Lung (tissue), 12 donors: Measurements from ENCODE around the gene DIPK1C. TPM values are rescaled to one million over a fixed set of nuclear protein-coding genes. Genes with fewer than 3 reads are reported as not detected.
A peak's percentile ranks its signal among the peaks of the same experiment; 100 is the strongest.

Experiments used
- ATAC-seq: fragments of 200-7000 bp; cut with Tn5 transposase; one replicate; pipeline ENCODE4 v1.9.1; 2020; ENCODE audit warnings: moderate number of reproducible peaks; ENCODE audit not compliant: insufficient read depth, low FRiP score
- DNase-seq, 3 donors: peaks; one replicate each; pipeline ENCODE4 v3.0.0-alpha.2; 2013 to 2017
- H3K27ac ChIP-seq, 2 donors: one replicate each; pipeline ENCODE4 v1.5.1; 2013; ENCODE audit warnings: mild to moderate bottlenecking in 2 of 2, moderate library complexity in 2 of 2, control low read depth in 1 of 2, inconsistent platforms in 1 of 2, low read depth in 1 of 2, low read length in 1 of 2
- H3K27me3 ChIP-seq, 3 donors: one replicate each; pipeline ENCODE4 v1.5.1; 2013; ENCODE audit warnings: low read length in 2 of 3; ENCODE audit not compliant: control insufficient read depth in 3 of 3, insufficient read depth in 3 of 3
- H3K36me3 ChIP-seq, 4 donors: one replicate each; pipeline ENCODE4 v1.5.1; 2013; ENCODE audit warnings: low read length in 4 of 4, mild to moderate bottlenecking in 1 of 4, moderate library complexity in 1 of 4; ENCODE audit not compliant: control insufficient read depth in 4 of 4, insufficient read depth in 4 of 4
- H3K4me1 ChIP-seq, 5 donors: one replicate each; pipeline ENCODE4 v1.5.1; 2013; ENCODE audit warnings: low read length in 5 of 5, mild to moderate bottlenecking in 2 of 5, moderate library complexity in 1 of 5; ENCODE audit not compliant: control insufficient read depth in 5 of 5, insufficient read depth in 5 of 5
- H3K4me3 ChIP-seq: one replicate; pipeline ENCODE4 v1.5.1; 2013; ENCODE audit warnings: mild to moderate bottlenecking, control low read depth, moderate library complexity
- H3K9ac ChIP-seq, 2 donors: one replicate each; pipeline ENCODE4 v1.5.1; 2013; ENCODE audit warnings: low read length in 2 of 2, control low read depth in 1 of 2; ENCODE audit not compliant: insufficient read depth in 1 of 2
- H3K9me3 ChIP-seq, 4 donors: one replicate each; pipeline ENCODE4 v1.5.1; 2013; ENCODE audit warnings: low read length in 3 of 4, mild to moderate bottlenecking in 1 of 4, moderate library complexity in 1 of 4; ENCODE audit not compliant: control insufficient read depth in 4 of 4, insufficient read depth in 3 of 4
- CTCF ChIP-seq: IDR thresholded peaks from 2 replicates; pipeline ENCODE4 v1.5.1; 2012; ENCODE audit warnings: mild to moderate bottlenecking; ENCODE audit errors: control extremely low read depth, extremely low read depth
- WGBS, 2 donors: extraction: QIAGEN DNeasy Blood & Tissue Kit; methylation state at CpG; one replicate each; pipeline ENCODE4 v1.1.7; 2013; 5-methylcytosine and 5-hydroxymethylcytosine counted together
- polyA plus RNA-seq, 2 donors: library from polyadenylated mRNA; stranded (reverse); fragments of 200-250 nt; gene quantifications; one replicate each; pipeline ENCODE4 v1.2.1, GENCODE V29; 2013
- total RNA-seq, 2 donors: library from RNA; depleted of rRNA in 1 of 2; stranded (reverse); fragments of >200 nt in 1 of 2; gene quantifications; one replicate each; pipeline ENCODE4 v1.2.1, GENCODE V29; 2014 to 2021
- donor health status: control.
- donor health status: control.
- donor health status: Bipolar disorder and iron deficiency.
- donor health status: healthy.
- donor health status: DM: yes; HTN: yes; CAD: no.

DIPK1C gene
- total and polyA plus RNA-seq, 4 donors: 0.02 TPM; not detected in 3

GRCh38 chr18:74456017-74456348, 1.1 kb downstream of the DIPK1C start:
- 7 to 9% methylated on average over 7 of the region's 7 CpGs for WGBS, 2 donors
- TF ChIP-seq CTCF: no peak

GRCh38 chr18:74455386-74455785, 1.7 kb downstream of the DIPK1C start:
- no peak for DNase-seq
- H3K9ac ChIP-seq: no peak overlapping the region
- no peaks in the 10 kb centered on the region for H3K9me3 ChIP-seq
- no peak for ATAC-seq
- H3K4me1 ChIP-seq: peaks cover 0 to 10% (median 8%) of the 10 kb centered on the region in 5 donors
- peaks cover 23 to 47% (median 43%) of the 10 kb centered on the region in 3 donors for H3K27me3 ChIP-seq
- no peak for TF ChIP-seq CTCF
- H3K4me3 ChIP-seq: no peak overlapping the region
- WGBS, 2 donors: 93 to 94% methylated on average over 10 of the region's 10 CpGs
- H3K36me3 ChIP-seq: no peaks in the 10 kb centered on the region
- no peak overlapping the region for H3K27ac ChIP-seq

More at GRCh38 chr18:74456017-74456348, 1.1 kb downstream of the DIPK1C start:
- Histone ChIP-seq H3K27ac (peak overlapping the region in 1 of 2 donors; percentile 74), H3K4me3 (no peak overlapping the region), H3K4me1 (peaks cover 0 to 10% (median 8%) of the 10 kb centered on the region in 5 donors), H3K27me3 (peaks cover 23 to 49% (median 43%) of the 10 kb centered on the region in 3 donors), H3K36me3 (no peaks in the 10 kb centered on the region), H3K9me3 (no peaks in the 10 kb centered on the region), H3K9ac (no peak overlapping the region)
- ATAC-seq (no peak), DNase-seq (no peak)

- ATAC-seq (no peak), DNase-seq (no peak)
- Histone ChIP-seq H3K4me3 (no peak overlapping the region), H3K9ac (no peak overlapping the region), H3K4me1 (peaks cover 0 to 10% (median 8%) of the 10 kb centered on the region in 5 donors), H3K36me3 (no peaks in the 10 kb centered on the region), H3K9me3 (no peaks in the 10 kb centered on the region), H3K27me3 (peaks cover 23 to 42% (median 32%) of the 10 kb centered on the region in 3 donors), H3K27ac (peak overlapping the region in 1 of 2 donors; percentile 27)
- TF ChIP-seq CTCF: no peak
- WGBS, 2 donors: 91 to 94% methylated on average over 9 of the region's 9 CpGs
Observed at GRCh38 chr18:74454279-74454751, 2.8 kb downstream of the DIPK1C start.
